HCT116 (cell line): ENCODE measurements around the gene ANKRD39. TPM values are rescaled to one million over a fixed set of nuclear protein-coding genes. Genes with fewer than 3 reads are reported as not detected.

Source experiments
- ATAC-seq: fragments of 200-7000 bp; cut with Tn5 transposase; 2 replicates; pipeline ENCODE4 v1.9.1; 2020; ENCODE audit warnings: mild to moderate bottlenecking, moderate library complexity
- BruUV-seq: library from RNA; stranded (reverse); fragments of 400-500 nt; replicated peaks from 2 replicates; lab custom pipeline; 2021; lab: Mats Ljungman, UMichigan
- CTCF ChIA-PET: fragments of 300-600 bp; sonication (Branson Sonifier 250); formaldehyde crosslinking; loops from one replicate; lab custom pipeline; 2021; ENCODE audit warnings: antibody characterized with exemption; lab: Charles Lee
- POLR2A ChIA-PET: fragments of 300-600, 350-600 bp; sonication (Branson Sonifier 250); formaldehyde crosslinking; loops from one replicate; lab custom pipeline; 2021; ENCODE audit warnings: antibody characterized with exemption; lab: Charles Lee
- RAD21 ChIA-PET, 2 experiments: fragments of 300-600 bp; sonication (Branson Sonifier 250); formaldehyde crosslinking; loops; one replicate each; lab custom pipeline; 2023; ENCODE audit warnings: low total read pairs in 2 of 2; ENCODE audit not compliant: uncharacterized antibody in 2 of 2, unreplicated experiment in 2 of 2, low non-redundant PET in 1 of 2; lab: Charles Lee
- DNase-seq: peaks from one replicate; pipeline ENCODE4 v3.0.0-alpha.2; 2010; ENCODE audit warnings: low read depth, low spot score
- H2AFZ ChIP-seq: fragments of 200-600 bp; shearing (Covaris generic), sonication (generic); 2 replicates; pipeline ENCODE4 v1.6.1; 2017; ENCODE audit warnings: low read depth, mixed run types, mixed read lengths, antibody characterized with exemption, low read length; ENCODE audit not compliant: poor library complexity, severe bottlenecking
- H3K27ac ChIP-seq: 2 replicates; pipeline ENCODE4 v1.5.1; 2012; ENCODE audit warnings: low read depth, low read length
- H3K27me3 ChIP-seq: fragments of 200-600 bp; sonication (generic); 2 replicates; pipeline ENCODE4 v1.6.1; 2016; ENCODE audit warnings: mixed run types, low read length, mixed read lengths; ENCODE audit not compliant: insufficient read depth
- H3K36me3 ChIP-seq, 2 experiments: fragments of 200-500 bp in 1 of 2; fragments of 200-600 bp in 1 of 2; sonication (Bioruptor generic) in 1 of 2; sonication (generic) in 1 of 2; 2 replicates each; pipeline versions ENCODE4 v1.5.1 to v1.6.1; 2014 to 2016; ENCODE audit warnings: low read length in 2 of 2, inconsistent platforms in 1 of 2, mixed read lengths in 1 of 2, mixed run types in 1 of 2; ENCODE audit not compliant: insufficient read depth in 2 of 2, control insufficient read depth in 1 of 2
- H3K4me1 ChIP-seq, 2 experiments: fragments of 200-600 bp in 1 of 2; sonication (generic) in 1 of 2; 2 replicates each; pipeline versions ENCODE4 v1.5.1 to v1.6.1; 2012 to 2017; ENCODE audit warnings: low read length in 2 of 2, inconsistent platforms in 1 of 2, mild to moderate bottlenecking in 1 of 2, mixed read lengths in 1 of 2, mixed run types in 1 of 2, moderate library complexity in 1 of 2; ENCODE audit not compliant: insufficient read depth in 2 of 2, control insufficient read depth in 1 of 2
- H3K4me2 ChIP-seq: fragments of 200-600 bp; sonication (generic); 2 replicates; pipeline ENCODE4 v1.6.1; 2017; ENCODE audit warnings: mixed run types, low read length, mixed read lengths
- H3K4me3 ChIP-seq, 2 experiments: fragments of 200-600 bp in 1 of 2; sonication (generic) in 1 of 2; replicated peaks in 1 of 2; 2 replicates each; pipeline ENCODE4 v1.5.1; 2011 to 2016; ENCODE audit warnings: low read length in 2 of 2, control low read depth in 1 of 2, low read depth in 1 of 2, mild to moderate bottlenecking in 1 of 2, mixed read lengths in 1 of 2, mixed run types in 1 of 2
- H3K79me2 ChIP-seq: fragments of 200-600 bp; sonication (generic); 2 replicates; pipeline ENCODE4 v1.6.1; 2017; ENCODE audit warnings: mild to moderate bottlenecking, mixed run types, low read length, moderate library complexity, mixed read lengths; ENCODE audit not compliant: insufficient read depth
- H3K9ac ChIP-seq: fragments of 200-600 bp; sonication (generic); 2 replicates; pipeline ENCODE4 v1.6.1; 2016; ENCODE audit warnings: low read length, mixed read lengths
- H3K9me2 ChIP-seq: fragments of 200-600 bp; sonication (generic), shearing (Covaris generic); 2 replicates; pipeline ENCODE4 v1.6.1; 2017; ENCODE audit warnings: mixed run types, mild to moderate bottlenecking, moderate library complexity; ENCODE audit not compliant: insufficient read depth
- H3K9me3 ChIP-seq, 2 experiments: fragments of 200-500 bp in 1 of 2; fragments of 200-600 bp in 1 of 2; sonication (Bioruptor generic) in 1 of 2; sonication (generic) in 1 of 2; 2 replicates each; pipeline ENCODE4 v1.6.1; 2014 to 2017; ENCODE audit warnings: low read length in 2 of 2, mixed read lengths in 2 of 2, inconsistent platforms in 1 of 2, low read depth in 1 of 2, mild to moderate bottlenecking in 1 of 2, mixed run types in 1 of 2, moderate library complexity in 1 of 2; ENCODE audit not compliant: control insufficient read depth in 1 of 2, insufficient read depth in 1 of 2
- H4K20me1 ChIP-seq: fragments of 200-600 bp; sonication (generic), shearing (Covaris generic); 2 replicates; pipeline ENCODE4 v1.6.1; 2017; ENCODE audit warnings: mixed run types, mild to moderate bottlenecking, moderate library complexity; ENCODE audit not compliant: insufficient read depth
- ATF3 ChIP-seq: IDR thresholded peaks from 2 replicates; pipeline ENCODE4 v1.6.1; 2012
- CTCF ChIP-seq, 3 experiments: fragments of 200-600 bp in 1 of 3; sonication (generic) in 1 of 3; IDR thresholded peaks in 2 of 3; conservative IDR thresholded peaks in 1 of 3; 2 replicates each; pipeline ENCODE4 v1.5.1; 2012 to 2017; ENCODE audit warnings: low read depth in 2 of 3, low read length in 2 of 3, antibody characterized with exemption in 1 of 3, borderline replicate concordance in 1 of 3, control low read depth in 1 of 3, mild to moderate bottlenecking in 1 of 3, mixed read lengths in 1 of 3, mixed run types in 1 of 3, moderate library complexity in 1 of 3; ENCODE audit not compliant: insufficient read depth in 1 of 3
- ELF1 ChIP-seq: IDR thresholded peaks from 2 replicates; pipeline ENCODE4 v1.6.1; 2012; ENCODE audit warnings: low read depth, borderline replicate concordance
- EZH2phosphoT487 ChIP-seq: fragments of 200-600 bp; IDR thresholded peaks from 2 replicates; pipeline ENCODE4 v1.6.1; 2018; ENCODE audit warnings: antibody characterized with exemption, borderline replicate concordance
- FOSL1 ChIP-seq: IDR thresholded peaks from 2 replicates; pipeline ENCODE4 v1.6.1; 2012; ENCODE audit warnings: low read depth
- JUND ChIP-seq: IDR thresholded peaks from 2 replicates; pipeline ENCODE4 v1.6.1; 2012
- MAX ChIP-seq: IDR thresholded peaks from 2 replicates; pipeline ENCODE4 v1.6.1; 2012
- POLR2AphosphoS5 ChIP-seq: IDR thresholded peaks from 2 replicates; pipeline ENCODE4 v1.6.1; 2011; ENCODE audit warnings: mild to moderate bottlenecking, low read depth, low read length, moderate library complexity
- SP1 ChIP-seq: IDR thresholded peaks from 2 replicates; pipeline ENCODE4 v1.6.1; 2012; ENCODE audit warnings: low read depth
- SRF ChIP-seq: IDR thresholded peaks from 2 replicates; pipeline ENCODE4 v1.6.1; 2012; ENCODE audit warnings: low read depth
- ZFX ChIP-seq: fragments of 450-650 bp; IDR thresholded peaks from 2 replicates; pipeline ENCODE4 v1.6.1; 2017
- intact Hi-C: fragments of 100-400 bp; cut with micrococcal nuclease; formaldehyde crosslinking; loops from 2 replicates; pipeline ENCODE4 v1.10.0; 2022
- total RNA-seq: library from RNA; stranded (reverse); gene quantifications from one replicate; pipeline ENCODE4 v1.2.1, GENCODE V29; 2021; ENCODE audit not compliant: unreplicated experiment

The ANKRD39 gene
- total RNA-seq, 1 experiment from 2014 or later, result 24.2 TPM

GRCh38 chr2:96875498-96876268, 17.9 kb upstream of the ANKRD39 start:
- ChIA-PET POLR2A (no interaction called here), RAD21 (no interaction called here), CTCF (no interaction called here)
- no peaks in the 10 kb centered on the region for H3K36me3 ChIP-seq
- ATAC-seq (no peak), DNase-seq (no peak)
- TF ChIP-seq ELF1 (no peak), POLR2AphosphoS5 (no peak), SP1 (no peak)
- H3K27ac ChIP-seq, result no peak overlapping the region
- intact Hi-C loops, result no loop called here
- BruUV-seq, result no TSS peak
- H4K20me1 ChIP-seq, result no peaks in the 10 kb centered on the region
- no peaks in the 10 kb centered on the region for H3K9me2 ChIP-seq
- H3K79me2 ChIP-seq, result no peaks in the 10 kb centered on the region
- H3K9ac ChIP-seq, result no peak overlapping the region
- no peak overlapping the region for H3K4me2 ChIP-seq
- H3K4me3 ChIP-seq, result no peak overlapping the region
- H3K4me1 ChIP-seq, result peaks cover 19 to 39% of the 10 kb centered on the region in 2 experiments
- H2AFZ ChIP-seq, result no peak overlapping the region
- no peaks in the 10 kb centered on the region for H3K9me3 ChIP-seq
- H3K27me3 ChIP-seq, result no peaks in the 10 kb centered on the region

- no TSS peak for BruUV-seq
- peaks cover 24 to 47% of the 10 kb centered on the region in 2 experiments for H3K4me1 ChIP-seq
- intact Hi-C loops, result no loop called here
- no peak overlapping the region for H3K4me3 ChIP-seq
- RAD21 ChIA-PET, result no interaction called here
- no peaks in the 10 kb centered on the region for H3K27me3 ChIP-seq
- CTCF ChIA-PET, result interaction anchor here (1.1 to 1.7 kb wide), 2 partner anchors 16 to 77 kb away, joined by 4 to 6 read pairs; partner anchors contain the start of gene ANKRD39
- no peaks in the 10 kb centered on the region for H3K36me3 ChIP-seq
- H3K27ac ChIP-seq, result no peak overlapping the region
- no peaks in the 10 kb centered on the region for H3K9me2 ChIP-seq
- no peak overlapping the region for H3K9ac ChIP-seq
- no peaks in the 10 kb centered on the region for H3K9me3 ChIP-seq
- DNase-seq (no peak), ATAC-seq (no peak)
- no peak overlapping the region for H2AFZ ChIP-seq
- TF ChIP-seq EZH2phosphoT487 (no peak), MAX (no peak), ZFX (no peak), FOSL1 (no peak), CTCF (IDR thresholded peaks at IDR 0.05 in 2 of 3, conservative IDR thresholded peaks at IDR 0.05 in 1 of 3; ENCODE audit: borderline replicate concordance in 1 of 3, insufficient read depth in 1 of 3, low read depth in 2 of 3, low read length in 2 of 3) (no peak), SRF (no peak), ATF3 (no peak), JUND (no peak)
- H3K79me2 ChIP-seq, result no peaks in the 10 kb centered on the region
- H3K4me2 ChIP-seq, result peak overlapping the region; percentile 2
- no peaks in the 10 kb centered on the region for H4K20me1 ChIP-seq
- POLR2A ChIA-PET, result no interaction called here
Observed at GRCh38 chr2:96874198-96874831, 16.5 kb upstream of the ANKRD39 start.
